ENCODE measurements around the gene ADH1B.

ADH1B gene

DNA sequence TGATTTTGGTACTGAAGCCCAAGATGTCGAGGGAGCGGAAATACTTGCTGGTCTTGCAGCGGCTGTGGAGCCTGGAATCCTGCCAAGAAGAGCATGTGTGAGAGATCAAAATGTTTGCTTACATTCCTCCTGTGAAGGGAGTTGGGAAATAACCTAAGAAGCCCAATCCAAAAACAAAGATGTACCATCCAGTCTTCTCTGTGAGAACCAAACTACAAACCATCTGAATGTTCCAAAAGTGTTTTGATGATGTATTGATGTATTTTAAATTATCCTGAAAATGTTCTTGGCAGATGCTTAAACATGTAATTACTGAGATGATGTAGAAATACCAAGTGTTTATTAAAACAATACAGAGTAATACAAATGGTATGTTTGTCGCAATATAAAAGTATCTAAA is 20.3 kb downstream of the ADH1B start:
- Histone ChIP-seq H3K9me3 (ENCODE audit: control insufficient read depth in 1 of 2, low read length in 2 of 2) (no peaks in the 10 kb centered on the region), H3K4me3 (ENCODE audit: low read depth in 1 of 2, low read length in 2 of 2) (no peak overlapping the region), H3K27ac (ENCODE audit: low read depth, low read length) (no peak overlapping the region), H3K27me3 (ENCODE audit: control insufficient read depth in 1 of 2, insufficient read depth in 2 of 2, low read length in 2 of 2) (no peaks in the 10 kb centered on the region), H3K9ac (ENCODE audit: low read depth in 1 of 2, low read length in 2 of 2) (no peak overlapping the region), H3K36me3 (ENCODE audit: control insufficient read depth in 1 of 2, insufficient read depth in 2 of 2, low read length in 2 of 2) (no peaks in the 10 kb centered on the region), H3K4me1 (ENCODE audit: control insufficient read depth in 1 of 2, insufficient read depth in 2 of 2, low read length in 2 of 2) (no peaks in the 10 kb centered on the region)

DNA sequence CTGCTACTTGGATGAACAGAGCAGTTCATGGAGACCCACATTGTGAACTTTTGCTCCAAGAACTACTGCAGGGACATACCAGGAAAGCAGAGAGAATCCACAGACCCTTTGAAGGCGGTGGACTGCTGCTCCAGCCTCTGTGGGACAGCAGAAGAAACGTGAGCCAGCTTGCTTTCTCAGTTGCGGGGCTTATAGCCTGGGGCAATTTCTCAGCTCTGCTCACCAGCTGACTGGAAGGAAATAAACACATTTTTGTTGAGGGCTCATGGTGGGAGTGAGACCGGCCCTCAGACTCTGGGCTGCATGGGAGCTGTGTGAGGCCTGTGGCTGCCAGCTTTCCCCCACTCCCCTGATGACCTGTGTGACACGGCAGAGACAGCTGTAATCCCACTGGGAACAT is 27.8 kb downstream of the ADH1B start:
- no peak overlapping the region for H3K27ac ChIP-seq (ENCODE audit: low read depth, low read length)
- no peak overlapping the region for H3K4me3 ChIP-seq (ENCODE audit: low read depth in 1 of 2, low read length in 2 of 2)
- no peaks in the 10 kb centered on the region for H3K36me3 ChIP-seq (ENCODE audit: control insufficient read depth in 1 of 2, insufficient read depth in 2 of 2, low read length in 2 of 2)
- peaks cover 4 to 9% of the 10 kb centered on the region in 2 donors for H3K4me1 ChIP-seq (ENCODE audit: control insufficient read depth in 1 of 2, insufficient read depth in 2 of 2, low read length in 2 of 2)
- H3K9me3 ChIP-seq (ENCODE audit: control insufficient read depth in 1 of 2, low read length in 2 of 2): peaks cover 0 to 6% of the 10 kb centered on the region in 2 donors
- no peak overlapping the region for H3K9ac ChIP-seq (ENCODE audit: low read depth in 1 of 2, low read length in 2 of 2)
- H3K27me3 ChIP-seq (ENCODE audit: control insufficient read depth in 1 of 2, insufficient read depth in 2 of 2, low read length in 2 of 2): no peaks in the 10 kb centered on the region

- Histone ChIP-seq H3K4me1 (ENCODE audit: control insufficient read depth in 1 of 2, insufficient read depth in 2 of 2, low read length in 2 of 2) (peaks cover 4 to 9% of the 10 kb centered on the region in 2 donors), H3K27me3 (ENCODE audit: control insufficient read depth in 1 of 2, insufficient read depth in 2 of 2, low read length in 2 of 2) (no peaks in the 10 kb centered on the region), H3K36me3 (ENCODE audit: control insufficient read depth in 1 of 2, insufficient read depth in 2 of 2, low read length in 2 of 2) (no peaks in the 10 kb centered on the region), H3K4me3 (ENCODE audit: low read depth in 1 of 2, low read length in 2 of 2) (no peak within 1 kb of the TSS), H3K9ac (ENCODE audit: low read depth in 1 of 2, low read length in 2 of 2) (no peak within 1 kb of the TSS), H3K9me3 (ENCODE audit: control insufficient read depth in 1 of 2, low read length in 2 of 2) (peaks cover 0 to 6% of the 10 kb centered on the region in 2 donors), H3K27ac (ENCODE audit: low read depth, low read length) (no peak within 1 kb of the TSS)
Measured at GRCh38 chr4:99290848-99291786, 30.1 kb downstream of the ADH1B start, which contains the start of gene ADH1A. TSS of gene ADH1A (minus strand) at chr4:99290985. CDS start at chr4:99290914, 71 bp downstream.

DNA sequence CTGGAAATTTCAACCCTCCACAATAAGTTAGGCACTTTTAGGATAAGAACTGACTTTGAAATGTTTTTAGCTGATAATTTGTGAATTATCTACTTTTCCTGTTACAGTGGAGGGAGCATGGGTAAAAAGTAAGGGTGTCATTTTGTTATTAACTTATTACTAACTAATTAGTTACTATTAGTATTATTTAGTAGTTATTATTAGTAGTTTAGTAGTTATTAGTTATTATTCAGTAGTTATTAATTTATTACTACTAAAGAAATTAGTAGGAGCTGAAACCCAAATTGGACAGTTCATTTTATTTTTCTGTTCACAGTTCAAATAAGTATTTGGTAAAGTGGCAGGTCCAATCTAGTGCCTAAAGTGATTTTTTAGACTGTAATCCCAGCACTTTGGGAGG is 35.8 kb downstream of the ADH1B start:
- H3K9ac ChIP-seq (ENCODE audit: low read depth in 1 of 2, low read length in 2 of 2): no peak overlapping the region
- H3K27me3 ChIP-seq (ENCODE audit: control insufficient read depth in 1 of 2, insufficient read depth in 2 of 2, low read length in 2 of 2): no peaks in the 10 kb centered on the region
- H3K4me1 ChIP-seq (ENCODE audit: control insufficient read depth in 1 of 2, insufficient read depth in 2 of 2, low read length in 2 of 2): no peaks in the 10 kb centered on the region
- no peaks in the 10 kb centered on the region for H3K9me3 ChIP-seq (ENCODE audit: control insufficient read depth in 1 of 2, low read length in 2 of 2)
- H3K4me3 ChIP-seq (ENCODE audit: low read depth in 1 of 2, low read length in 2 of 2): no peak overlapping the region
- no peaks in the 10 kb centered on the region for H3K36me3 ChIP-seq (ENCODE audit: control insufficient read depth in 1 of 2, insufficient read depth in 2 of 2, low read length in 2 of 2)
- H3K27ac ChIP-seq (ENCODE audit: low read depth, low read length): no peak overlapping the region

DNA sequence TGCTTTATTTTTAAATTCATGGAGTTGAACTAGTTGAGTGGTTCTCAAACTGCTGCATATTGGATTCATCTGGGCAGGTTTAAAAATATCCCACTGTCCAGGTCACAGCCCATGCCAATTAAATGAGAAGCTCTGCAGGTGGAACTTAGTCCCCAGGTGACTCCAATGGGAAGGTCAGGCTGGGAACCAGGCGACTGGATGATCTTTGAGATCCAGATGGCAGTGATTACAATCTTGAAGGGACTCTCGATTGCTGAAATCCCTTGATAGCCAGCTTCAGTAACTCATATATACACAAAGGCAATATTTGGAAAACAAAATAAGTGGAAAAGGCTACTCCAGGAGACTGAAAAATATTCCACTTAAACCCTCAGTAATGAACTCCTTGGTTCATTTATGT is 38.5 kb downstream of the ADH1B start:
- Histone ChIP-seq H3K4me1 (ENCODE audit: control insufficient read depth in 1 of 2, insufficient read depth in 2 of 2, low read length in 2 of 2) (no peaks in the 10 kb centered on the region), H3K4me3 (ENCODE audit: low read depth in 1 of 2, low read length in 2 of 2) (no peak overlapping the region), H3K27me3 (ENCODE audit: control insufficient read depth in 1 of 2, insufficient read depth in 2 of 2, low read length in 2 of 2) (no peaks in the 10 kb centered on the region), H3K36me3 (ENCODE audit: control insufficient read depth in 1 of 2, insufficient read depth in 2 of 2, low read length in 2 of 2) (no peaks in the 10 kb centered on the region), H3K9ac (ENCODE audit: low read depth in 1 of 2, low read length in 2 of 2) (no peak overlapping the region), H3K27ac (ENCODE audit: low read depth, low read length) (no peak overlapping the region), H3K9me3 (ENCODE audit: control insufficient read depth in 1 of 2, low read length in 2 of 2) (no peaks in the 10 kb centered on the region)

GRCh38 chr4:99281261-99281660 is 39.9 kb downstream of the ADH1B start:
- Histone ChIP-seq H3K9me3 (ENCODE audit: control insufficient read depth in 1 of 2, low read length in 2 of 2) (no peaks in the 10 kb centered on the region), H3K4me1 (ENCODE audit: control insufficient read depth in 1 of 2, insufficient read depth in 2 of 2, low read length in 2 of 2) (no peaks in the 10 kb centered on the region), H3K9ac (ENCODE audit: low read depth in 1 of 2, low read length in 2 of 2) (no peak overlapping the region), H3K36me3 (ENCODE audit: control insufficient read depth in 1 of 2, insufficient read depth in 2 of 2, low read length in 2 of 2) (no peaks in the 10 kb centered on the region), H3K27me3 (ENCODE audit: control insufficient read depth in 1 of 2, insufficient read depth in 2 of 2, low read length in 2 of 2) (no peaks in the 10 kb centered on the region), H3K27ac (ENCODE audit: low read depth, low read length) (no peak overlapping the region), H3K4me3 (ENCODE audit: low read depth in 1 of 2, low read length in 2 of 2) (no peak overlapping the region)

GRCh38 chr4:99276417-99276816 is 44.8 kb downstream of the ADH1B start:
- Histone ChIP-seq H3K4me3 (ENCODE audit: low read depth in 1 of 2, low read length in 2 of 2) (no peak overlapping the region), H3K27me3 (ENCODE audit: control insufficient read depth in 1 of 2, insufficient read depth in 2 of 2, low read length in 2 of 2) (no peaks in the 10 kb centered on the region), H3K36me3 (ENCODE audit: control insufficient read depth in 1 of 2, insufficient read depth in 2 of 2, low read length in 2 of 2) (no peaks in the 10 kb centered on the region), H3K27ac (ENCODE audit: low read depth, low read length) (no peak overlapping the region), H3K9ac (ENCODE audit: low read depth in 1 of 2, low read length in 2 of 2) (no peak overlapping the region), H3K4me1 (ENCODE audit: control insufficient read depth in 1 of 2, insufficient read depth in 2 of 2, low read length in 2 of 2) (no peaks in the 10 kb centered on the region), H3K9me3 (ENCODE audit: control insufficient read depth in 1 of 2, low read length in 2 of 2) (no peaks in the 10 kb centered on the region)

DNA sequence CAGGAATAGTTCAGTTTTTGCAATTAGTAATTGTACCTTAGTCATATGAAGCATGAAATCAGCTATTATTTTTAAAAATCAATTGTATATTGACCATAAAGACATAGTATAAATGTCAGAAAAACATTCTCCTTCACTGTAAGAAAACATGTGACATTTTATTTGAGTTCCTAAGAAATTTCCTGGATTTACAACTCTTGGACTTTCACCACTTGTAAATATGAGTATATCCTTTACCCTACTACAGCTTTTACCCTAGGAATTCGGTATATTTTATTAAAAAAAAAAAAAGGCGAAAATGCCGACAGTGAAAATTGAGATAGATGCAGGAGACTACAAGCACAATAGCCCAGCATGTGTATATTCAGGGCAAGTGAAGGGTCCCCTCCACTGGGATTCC is 45.3 kb downstream of the ADH1B start:
- Histone ChIP-seq H3K4me3 (ENCODE audit: low read depth in 1 of 2, low read length in 2 of 2) (no peak overlapping the region), H3K9ac (ENCODE audit: low read depth in 1 of 2, low read length in 2 of 2) (no peak overlapping the region), H3K27ac (ENCODE audit: low read depth, low read length) (no peak overlapping the region), H3K36me3 (ENCODE audit: control insufficient read depth in 1 of 2, insufficient read depth in 2 of 2, low read length in 2 of 2) (no peaks in the 10 kb centered on the region), H3K27me3 (ENCODE audit: control insufficient read depth in 1 of 2, insufficient read depth in 2 of 2, low read length in 2 of 2) (no peaks in the 10 kb centered on the region), H3K9me3 (ENCODE audit: control insufficient read depth in 1 of 2, low read length in 2 of 2) (no peaks in the 10 kb centered on the region), H3K4me1 (ENCODE audit: control insufficient read depth in 1 of 2, insufficient read depth in 2 of 2, low read length in 2 of 2) (no peaks in the 10 kb centered on the region)

DNA sequence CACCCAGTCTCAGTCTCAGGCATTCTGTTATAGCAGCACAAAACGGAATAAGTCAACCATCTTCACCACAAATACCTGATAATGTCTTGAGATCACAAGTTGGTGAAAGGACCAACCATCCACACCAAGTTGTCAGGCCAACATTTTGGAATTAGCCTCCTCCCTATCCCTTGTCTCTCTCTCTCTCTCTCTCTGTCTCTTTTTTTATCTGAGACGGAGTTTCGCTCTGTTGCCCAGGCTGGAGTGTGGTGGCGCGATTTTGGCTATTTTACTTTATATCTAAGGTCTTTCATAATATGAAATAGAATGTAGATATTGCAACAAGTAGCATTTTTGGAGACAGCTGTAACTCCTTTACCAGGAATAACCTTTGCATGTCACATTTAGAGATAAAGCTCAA is 46.2 kb downstream of the ADH1B start:
- Histone ChIP-seq H3K9ac (ENCODE audit: low read depth in 1 of 2, low read length in 2 of 2) (no peak overlapping the region), H3K4me3 (ENCODE audit: low read depth in 1 of 2, low read length in 2 of 2) (no peak overlapping the region), H3K27ac (ENCODE audit: low read depth, low read length) (no peak overlapping the region), H3K4me1 (ENCODE audit: control insufficient read depth in 1 of 2, insufficient read depth in 2 of 2, low read length in 2 of 2) (no peaks in the 10 kb centered on the region), H3K27me3 (ENCODE audit: control insufficient read depth in 1 of 2, insufficient read depth in 2 of 2, low read length in 2 of 2) (no peaks in the 10 kb centered on the region), H3K9me3 (ENCODE audit: control insufficient read depth in 1 of 2, low read length in 2 of 2) (no peaks in the 10 kb centered on the region), H3K36me3 (ENCODE audit: control insufficient read depth in 1 of 2, insufficient read depth in 2 of 2, low read length in 2 of 2) (no peaks in the 10 kb centered on the region)

DNA sequence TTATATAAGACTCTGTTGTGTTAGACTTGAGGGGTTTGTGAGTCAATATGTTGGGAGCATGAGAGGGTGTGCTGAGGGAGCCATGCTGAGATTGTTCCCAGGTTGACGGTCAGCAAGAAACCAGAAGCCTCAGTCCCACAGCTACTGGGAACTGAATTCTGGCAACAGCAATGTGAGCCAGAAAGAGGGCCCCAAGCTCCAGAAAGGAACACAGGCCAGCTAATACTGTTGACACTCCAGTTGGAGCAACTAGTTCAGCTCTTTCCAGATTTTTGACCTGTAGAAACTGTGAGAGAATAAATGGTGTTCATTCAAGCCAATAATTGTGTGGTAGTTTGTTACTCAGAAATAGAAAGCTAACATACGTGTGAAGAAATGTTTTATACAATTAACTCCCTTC is 47.5 kb downstream of the ADH1B start:
- Histone ChIP-seq H3K9me3 (ENCODE audit: control insufficient read depth in 1 of 2, low read length in 2 of 2) (no peaks in the 10 kb centered on the region), H3K36me3 (ENCODE audit: control insufficient read depth in 1 of 2, insufficient read depth in 2 of 2, low read length in 2 of 2) (no peaks in the 10 kb centered on the region), H3K27me3 (ENCODE audit: control insufficient read depth in 1 of 2, insufficient read depth in 2 of 2, low read length in 2 of 2) (no peaks in the 10 kb centered on the region), H3K9ac (ENCODE audit: low read depth in 1 of 2, low read length in 2 of 2) (no peak overlapping the region), H3K4me1 (ENCODE audit: control insufficient read depth in 1 of 2, insufficient read depth in 2 of 2, low read length in 2 of 2) (no peaks in the 10 kb centered on the region), H3K27ac (ENCODE audit: low read depth, low read length) (no peak overlapping the region), H3K4me3 (ENCODE audit: low read depth in 1 of 2, low read length in 2 of 2) (no peak overlapping the region)

All from duodenal mucosa (tissue), 2 donors.